ENCODE measurements around the gene GLTPD2.

GRCh38 chr17:4818276-4818675 lies 29.5 kb downstream of the GLTPD2 start:
- TF ChIP-seq CTCF (IDR thresholded peaks at IDR 0.05; ENCODE audit: poor library complexity) (no peak), EZH2phosphoT487 (IDR thresholded peaks at IDR 0.05; ENCODE audit: low read depth, severe bottlenecking, unreplicated experiment) (no peak), EZH2 (IDR thresholded peaks at IDR 0.05; ENCODE audit: borderline replicate concordance) (no peak)

All from hepatocyte (in vitro differentiated cells).